ENCODE results near the gene ST6GAL1. TPM values are rescaled to one million over a fixed set of nuclear protein-coding genes. Genes with fewer than 3 reads are reported as not detected.
"Not testable (repeated sequence)": the region's sequence is repeated elsewhere in the genome, so short reads cannot be mapped to it uniquely, and the experiment has no call there.

Gene ST6GAL1
- total and polyA plus RNA-seq, 4 donors, result 15.1 to 113 (median 60.4) TPM

DNA sequence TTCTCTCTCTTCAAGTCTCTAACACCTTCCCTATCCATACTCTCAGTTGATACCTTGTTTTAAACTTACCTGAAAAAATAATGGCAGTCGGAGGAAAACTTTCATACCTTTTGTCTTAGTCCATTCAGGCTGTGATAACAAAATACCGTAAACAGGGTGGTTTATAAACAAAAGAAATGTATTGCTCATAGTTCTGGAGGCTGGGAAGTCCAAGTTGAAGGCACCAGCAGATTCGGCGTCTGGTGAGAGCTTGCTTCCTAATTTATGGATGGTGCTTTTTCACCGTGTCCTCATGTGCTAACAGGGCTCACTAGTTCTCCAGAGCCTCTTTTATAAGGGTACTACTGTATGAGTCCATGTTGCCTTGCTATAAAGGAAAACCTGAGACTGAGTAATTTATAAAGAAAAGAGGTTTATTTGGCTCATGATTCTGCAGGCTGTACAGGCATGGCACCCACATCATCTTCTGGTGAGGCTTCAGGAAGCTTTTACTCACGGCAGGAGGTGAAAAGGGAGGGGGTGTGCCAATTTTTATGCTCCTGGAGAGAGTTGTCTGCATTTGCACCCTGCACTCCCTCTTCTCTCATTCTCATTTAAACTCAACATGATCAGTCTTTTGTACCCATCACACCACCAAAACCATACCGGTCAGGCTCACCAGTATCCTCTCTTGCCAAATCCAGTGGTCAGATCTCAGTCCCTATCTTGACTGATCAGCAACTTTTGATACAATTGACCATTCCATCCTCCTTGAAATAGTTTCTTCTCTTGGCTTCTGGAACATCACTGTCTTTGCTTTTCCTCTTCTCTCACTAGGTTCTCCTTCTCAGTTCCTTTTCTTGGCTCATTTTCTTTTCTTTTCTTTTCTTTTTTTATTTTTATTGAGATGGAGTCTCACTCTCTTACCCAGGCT is 21.6 kb downstream of the ST6GAL1 start:
- Histone ChIP-seq H3K9ac (ENCODE audit: insufficient read depth in 1 of 2, low read length in 2 of 2) (no peak overlapping the region), H3K4me1 (ENCODE audit: control insufficient read depth in 5 of 5, insufficient read depth in 5 of 5, low read length in 5 of 5) (peaks cover 0 to 34% (median 4%) of the 10 kb centered on the region in 5 donors), H3K36me3 (ENCODE audit: control insufficient read depth in 4 of 4, insufficient read depth in 4 of 4, low read length in 4 of 4) (no peaks in the 10 kb centered on the region), H3K9me3 (ENCODE audit: control insufficient read depth in 4 of 4, insufficient read depth in 3 of 4, low read length in 3 of 4) (peaks cover 0 to 2% (median 0%) of the 10 kb centered on the region in 4 donors), H3K27ac (ENCODE audit: low read depth in 1 of 2, low read length in 1 of 2) (peak overlapping the region; percentile 43 to 54), H3K27me3 (ENCODE audit: control insufficient read depth in 3 of 3, insufficient read depth in 3 of 3, low read length in 2 of 3) (no peaks in the 10 kb centered on the region), H3K4me3 (no peak overlapping the region)
- ATAC-seq (ENCODE audit: insufficient read depth, low FRiP score), result no peak
- TF ChIP-seq, protein P1, sequence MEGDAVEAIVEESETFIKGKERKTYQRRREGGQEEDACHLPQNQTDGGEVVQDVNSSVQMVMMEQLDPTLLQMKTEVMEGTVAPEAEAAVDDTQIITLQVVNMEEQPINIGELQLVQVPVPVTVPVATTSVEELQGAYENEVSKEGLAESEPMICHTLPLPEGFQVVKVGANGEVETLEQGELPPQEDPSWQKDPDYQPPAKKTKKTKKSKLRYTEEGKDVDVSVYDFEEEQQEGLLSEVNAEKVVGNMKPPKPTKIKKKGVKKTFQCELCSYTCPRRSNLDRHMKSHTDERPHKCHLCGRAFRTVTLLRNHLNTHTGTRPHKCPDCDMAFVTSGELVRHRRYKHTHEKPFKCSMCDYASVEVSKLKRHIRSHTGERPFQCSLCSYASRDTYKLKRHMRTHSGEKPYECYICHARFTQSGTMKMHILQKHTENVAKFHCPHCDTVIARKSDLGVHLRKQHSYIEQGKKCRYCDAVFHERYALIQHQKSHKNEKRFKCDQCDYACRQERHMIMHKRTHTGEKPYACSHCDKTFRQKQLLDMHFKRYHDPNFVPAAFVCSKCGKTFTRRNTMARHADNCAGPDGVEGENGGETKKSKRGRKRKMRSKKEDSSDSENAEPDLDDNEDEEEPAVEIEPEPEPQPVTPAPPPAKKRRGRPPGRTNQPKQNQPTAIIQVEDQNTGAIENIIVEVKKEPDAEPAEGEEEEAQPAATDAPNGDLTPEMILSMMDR (IDR thresholded peaks at IDR 0.05; ENCODE audit: control extremely low read depth, extremely low read depth), result no peak
- DNase-seq, result no peak
- 92 to 94% methylated on average over 7 of the region's 7 CpGs for WGBS, 2 donors

DNA sequence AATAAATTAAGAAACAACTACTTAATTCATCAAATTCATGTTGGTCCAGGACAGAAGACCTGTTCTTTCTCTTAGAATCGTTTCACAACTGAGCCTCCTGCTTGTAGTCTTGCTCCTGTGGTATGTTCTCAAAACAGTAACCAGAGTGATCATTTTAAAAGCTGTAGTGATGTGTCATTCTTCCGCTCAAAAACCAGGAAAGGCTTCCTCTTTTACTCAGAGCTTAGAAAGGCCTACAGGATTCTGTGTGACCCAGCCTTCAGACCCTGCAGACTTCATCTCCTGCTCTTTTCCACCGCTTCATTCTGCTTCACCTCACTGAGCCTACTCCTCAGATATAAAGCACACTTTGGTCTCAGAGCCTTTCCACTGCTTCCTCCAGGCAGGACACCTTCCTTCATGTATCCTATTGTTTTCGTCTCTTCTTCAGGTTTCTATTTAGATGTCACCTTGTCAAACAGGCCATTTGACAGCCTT is 22.7 kb downstream of the ST6GAL1 start:
- TF ChIP-seq, protein P1 (IDR thresholded peaks at IDR 0.05; ENCODE audit: control extremely low read depth, extremely low read depth), result no peak
- no peak overlapping the region for H3K9ac ChIP-seq (ENCODE audit: insufficient read depth in 1 of 2, low read length in 2 of 2)

DNA sequence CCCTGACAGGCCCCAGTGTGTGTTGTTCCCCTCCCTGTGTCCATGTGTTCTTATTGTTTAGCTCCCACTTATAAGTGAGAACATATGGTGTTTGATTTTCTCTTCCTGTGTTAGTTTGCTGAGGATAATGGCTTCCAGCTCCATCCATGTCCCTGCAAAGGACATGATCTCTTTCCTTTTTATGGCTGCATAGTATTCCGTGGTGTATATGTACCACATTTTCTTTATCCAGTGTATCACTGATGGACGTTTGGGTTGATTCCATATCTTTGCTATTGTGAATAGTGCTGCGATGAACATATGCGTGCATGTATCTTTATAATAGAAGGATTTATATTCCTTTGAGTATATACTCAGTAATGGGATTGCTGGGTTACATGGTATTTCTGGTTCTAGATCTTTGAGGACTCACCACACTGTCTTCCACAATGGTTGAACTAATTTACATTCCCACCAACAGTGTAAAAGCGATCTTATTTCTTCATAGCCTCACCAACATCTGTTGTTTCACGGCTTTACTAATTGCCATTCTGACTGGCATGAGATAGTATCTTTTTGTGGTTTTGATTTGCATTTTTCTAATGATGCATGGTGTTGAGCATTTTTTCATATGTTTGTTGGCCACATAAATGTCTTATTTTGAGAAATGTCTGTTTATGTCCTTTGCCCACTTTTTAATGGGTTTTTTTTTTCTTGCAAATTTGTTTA is 23.8 kb downstream of the ST6GAL1 start:
- not testable (repeated sequence) for H3K9me3 ChIP-seq (ENCODE audit: control insufficient read depth in 4 of 4, insufficient read depth in 3 of 4, low read length in 3 of 4); ATAC-seq (ENCODE audit: insufficient read depth, low FRiP score); H3K9ac ChIP-seq (ENCODE audit: insufficient read depth in 1 of 2, low read length in 2 of 2); H3K27me3 ChIP-seq (ENCODE audit: control insufficient read depth in 3 of 3, insufficient read depth in 3 of 3, low read length in 2 of 3); DNase-seq; H3K4me3 ChIP-seq; H3K36me3 ChIP-seq (ENCODE audit: control insufficient read depth in 4 of 4, insufficient read depth in 4 of 4, low read length in 4 of 4)
- H3K27ac ChIP-seq (ENCODE audit: low read depth in 1 of 2, low read length in 1 of 2), result peak overlapping the region in 1 of 2 donors; percentile 31
- 77 to 80% methylated on average over 6 of the region's 6 CpGs for WGBS, 2 donors
- peaks cover 0 to 32% (median 2%) of the 10 kb centered on the region in 5 donors for H3K4me1 ChIP-seq (ENCODE audit: control insufficient read depth in 5 of 5, insufficient read depth in 5 of 5, low read length in 5 of 5)

More for the DNA sequence above, 22.7 kb downstream of the ST6GAL1 start:
- no peaks in the 10 kb centered on the region for H3K36me3 ChIP-seq (ENCODE audit: control insufficient read depth in 4 of 4, insufficient read depth in 4 of 4, low read length in 4 of 4)
- DNase-seq (no peak), ATAC-seq (ENCODE audit: insufficient read depth, low FRiP score) (peak; percentile 67)
- peaks cover 0 to 32% (median 2%) of the 10 kb centered on the region in 5 donors for H3K4me1 ChIP-seq (ENCODE audit: control insufficient read depth in 5 of 5, insufficient read depth in 5 of 5, low read length in 5 of 5)
- H3K4me3 ChIP-seq, result no peak overlapping the region
- no peaks in the 10 kb centered on the region for H3K27me3 ChIP-seq (ENCODE audit: control insufficient read depth in 3 of 3, insufficient read depth in 3 of 3, low read length in 2 of 3)
- peaks cover 0 to 2% (median 0%) of the 10 kb centered on the region in 4 donors for H3K9me3 ChIP-seq (ENCODE audit: control insufficient read depth in 4 of 4, insufficient read depth in 3 of 4, low read length in 3 of 4)
- WGBS, 2 donors, result 42 to 52% methylated on average over 4 of the region's 4 CpGs
- peak overlapping the region; percentile 33 to 43 for H3K27ac ChIP-seq (ENCODE audit: low read depth in 1 of 2, low read length in 1 of 2)

Data from lung (tissue), 12 donors.